Measurements from ENCODE around the gene A1CF. TPM values are rescaled to one million over a fixed set of nuclear protein-coding genes. Genes with fewer than 3 reads are reported as not detected.
"Not testable (repeated sequence)": the region's sequence is repeated elsewhere in the genome, so short reads cannot be mapped to it uniquely, and the experiment has no call there.

Gene A1CF
- polyA plus RNA-seq (ENCODE audit: low read depth in 6 of 6) = under 1 TPM in 1 of 6 donors, not detected in 5; 0.09 TPM

DNA sequence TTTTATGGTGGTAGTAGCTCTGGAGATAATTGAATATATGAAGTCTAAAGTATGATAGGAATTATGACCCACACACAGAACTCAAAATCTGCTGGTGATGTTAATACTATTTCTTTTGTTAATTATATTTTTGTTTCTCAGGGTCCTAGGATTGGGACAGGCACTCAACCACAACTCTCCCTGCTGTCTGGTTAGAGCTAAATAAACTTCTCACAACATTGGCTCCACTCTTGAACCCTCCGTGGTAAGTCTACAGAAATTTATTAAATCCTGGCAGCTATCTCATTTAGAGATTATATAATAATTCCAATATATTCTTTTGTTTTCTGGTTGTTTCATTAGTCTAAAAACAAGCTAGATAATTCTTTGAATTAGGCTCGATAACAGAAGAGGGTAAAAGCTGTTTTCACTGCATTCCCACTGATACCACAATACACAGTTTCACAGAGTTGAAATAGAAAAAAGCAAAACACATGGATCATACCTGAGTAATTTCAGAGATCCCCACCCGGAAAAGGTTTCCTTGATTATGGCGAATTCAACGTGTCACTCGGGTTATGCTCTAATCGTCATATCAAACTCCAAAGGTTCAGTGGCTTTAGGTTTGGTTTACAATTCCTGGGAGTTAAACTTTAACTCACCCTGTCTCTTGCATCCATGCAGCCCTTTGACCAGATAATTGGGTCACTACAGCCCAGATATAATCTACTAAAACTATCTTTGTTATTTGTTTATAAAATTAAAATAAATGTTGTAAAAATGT, at the start of gene A1CF:
Gene A1CF, minus strand, starts transcription at position 531 of the 763 bp plus-strand sequence. CDS start 25,687 bp downstream, outside the sequence.
- Mint-ChIP-seq H3K4me1 (no peaks in the 10 kb centered on the region), H3K36me3 (no peaks in the 10 kb centered on the region), H3K27me3 (peaks cover 11 to 32% (median 23%) of the 10 kb centered on the region in 3 donors), H3K27ac (no peak within 1 kb of the TSS), H3K9me3 (peaks cover 0 to 4% (median 0%) of the 10 kb centered on the region in 7 donors), H3K4me3 (no peak within 1 kb of the TSS)
- no peak for ATAC-seq (ENCODE audit: low read depth in 2 of 2)
- DNase-seq = no peak

DNA sequence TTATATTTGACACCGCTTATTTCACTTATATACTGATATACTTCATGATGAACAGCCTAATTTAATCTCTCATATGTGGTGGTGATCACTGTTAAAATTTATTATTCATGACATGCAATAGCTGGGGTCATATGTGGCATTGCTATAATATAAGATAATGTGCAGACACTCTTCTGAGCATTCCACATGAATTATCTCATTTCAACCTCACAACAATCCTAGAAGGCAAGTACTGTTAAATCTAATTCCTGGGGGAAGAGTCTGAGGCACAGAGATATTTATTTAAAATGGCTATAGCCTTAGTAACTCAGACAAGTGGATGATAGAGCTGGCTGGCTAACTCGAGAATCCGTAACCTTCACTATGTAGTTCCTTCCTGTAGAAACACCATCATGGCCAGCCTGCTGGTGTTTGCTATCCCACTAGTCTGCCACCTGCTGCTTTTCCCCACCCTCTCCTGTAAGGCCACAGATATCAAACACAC, 46.6 kb upstream of the A1CF start:
- no peak overlapping the region for H3K27ac Mint-ChIP-seq
- H3K9me3 Mint-ChIP-seq = no peaks in the 10 kb centered on the region
- H3K4me1 Mint-ChIP-seq = no peaks in the 10 kb centered on the region
- no peak overlapping the region for H3K4me3 Mint-ChIP-seq
- H3K27me3 Mint-ChIP-seq = peaks cover 12 to 15% (median 14%) of the 10 kb centered on the region in 3 donors
- no peaks in the 10 kb centered on the region for H3K36me3 Mint-ChIP-seq
- ATAC-seq (ENCODE audit: low read depth in 2 of 2) = no peak
- no peak for DNase-seq

DNA sequence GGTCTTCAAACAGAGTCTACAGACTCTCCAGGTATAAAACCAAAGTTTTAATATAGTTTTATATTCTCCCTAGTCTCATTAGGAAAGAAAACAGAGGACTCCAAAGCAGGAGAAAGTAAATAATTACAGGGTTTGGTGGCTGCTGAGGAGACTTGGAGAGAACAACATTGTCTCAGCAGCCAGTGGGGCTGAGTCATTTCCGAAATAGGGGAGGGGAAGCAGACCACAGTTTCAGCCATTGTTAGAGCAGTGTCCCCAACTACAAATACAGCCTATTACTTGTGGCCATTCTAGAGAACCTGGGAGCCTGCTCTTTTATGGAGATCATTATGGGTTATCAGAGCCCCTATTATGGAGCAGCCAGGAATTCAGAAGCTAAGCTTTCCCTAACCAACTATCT, 44.2 kb upstream of the A1CF start:
- DNase-seq = no peak
- Mint-ChIP-seq H3K9me3 (peaks cover 0 to 7% (median under 1%) of the 10 kb centered on the region in 7 donors), H3K27me3 (peaks cover 4 to 14% (median 6%) of the 10 kb centered on the region in 3 donors), H3K36me3 (peaks cover 0 to under 1% of the 10 kb centered on the region in 2 donors), H3K27ac (no peak overlapping the region), H3K4me3 (no peak overlapping the region), H3K4me1 (no peaks in the 10 kb centered on the region)
- ATAC-seq (ENCODE audit: low read depth in 2 of 2) = no peak

DNA sequence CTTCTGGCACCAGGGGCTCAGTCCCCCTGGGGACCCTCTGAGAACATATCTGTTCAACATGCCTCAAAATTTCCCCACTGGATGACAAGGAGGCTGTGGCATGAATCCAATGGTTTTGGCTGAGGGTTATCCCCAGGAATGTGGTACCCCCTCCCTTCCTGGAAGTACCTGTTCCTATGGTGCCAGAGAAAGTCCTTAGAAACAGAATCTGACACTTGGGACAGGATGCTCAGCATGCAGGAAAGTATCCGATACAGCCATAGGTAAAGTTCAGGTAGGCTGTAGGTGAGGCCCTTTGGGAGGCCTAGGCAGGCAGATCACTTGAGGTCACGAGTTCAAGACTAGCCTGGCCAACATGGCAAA, 42.7 kb upstream of the A1CF start:
- Mint-ChIP-seq H3K27ac (no peak overlapping the region), H3K4me1 (no peaks in the 10 kb centered on the region), H3K27me3 (peaks cover 3 to 14% (median 6%) of the 10 kb centered on the region in 3 donors), H3K9me3 (peaks cover 7 to 22% (median 14%) of the 10 kb centered on the region in 7 donors), H3K4me3 (no peak overlapping the region), H3K36me3 (peaks cover 5 to 12% of the 10 kb centered on the region in 2 donors)
- DNase-seq (no peak), ATAC-seq (ENCODE audit: low read depth in 2 of 2) (no peak)

GRCh38 chr10:50927522-50928189, 42.2 kb upstream of the A1CF start:
- Mint-ChIP-seq H3K36me3 (peaks cover 5 to 12% of the 10 kb centered on the region in 2 donors), H3K9me3 (peaks cover 9 to 27% (median 15%) of the 10 kb centered on the region in 7 donors), H3K4me3 (no peak overlapping the region), H3K27me3 (peaks cover 3 to 14% (median 6%) of the 10 kb centered on the region in 3 donors), H3K27ac (no peak overlapping the region), H3K4me1 (no peaks in the 10 kb centered on the region)
- DNase-seq = no peak
- ATAC-seq (ENCODE audit: low read depth in 2 of 2) = no peak

GRCh38 chr10:50923471-50923870, 38.0 kb upstream of the A1CF start:
- not testable (repeated sequence) for H3K27ac Mint-ChIP-seq; ATAC-seq (ENCODE audit: low read depth in 2 of 2); H3K4me1 Mint-ChIP-seq; H3K27me3 Mint-ChIP-seq; H3K4me3 Mint-ChIP-seq; DNase-seq
- Mint-ChIP-seq H3K36me3 (peaks cover 5 to 12% of the 10 kb centered on the region in 2 donors), H3K9me3 (peaks cover 13 to 36% (median 20%) of the 10 kb centered on the region in 7 donors)

GRCh38 chr10:50919010-50919409, 33.6 kb upstream of the A1CF start:
- Mint-ChIP-seq H3K4me3 (no peak overlapping the region), H3K36me3 (peaks cover under 1 to 5% of the 10 kb centered on the region in 2 donors), H3K27me3 (peaks cover 0 to 16% (median 9%) of the 10 kb centered on the region in 3 donors), H3K27ac (no peak overlapping the region), H3K4me1 (no peaks in the 10 kb centered on the region), H3K9me3 (peaks cover 4 to 23% (median 16%) of the 10 kb centered on the region in 7 donors)
- ATAC-seq (ENCODE audit: low read depth in 2 of 2) (no peak), DNase-seq (no peak)

- H3K9me3 Mint-ChIP-seq = peaks cover 0 to 20% (median 12%) of the 10 kb centered on the region in 7 donors
- H3K4me1 Mint-ChIP-seq = no peaks in the 10 kb centered on the region
- no peak overlapping the region for H3K27ac Mint-ChIP-seq
- H3K36me3 Mint-ChIP-seq = no peaks in the 10 kb centered on the region
- no peak for ATAC-seq (ENCODE audit: low read depth in 2 of 2)
- no peak for DNase-seq
- H3K4me3 Mint-ChIP-seq = no peak overlapping the region
- peaks cover 0 to 19% (median 12%) of the 10 kb centered on the region in 3 donors for H3K27me3 Mint-ChIP-seq
Measured at GRCh38 chr10:50918529-50918928, 33.1 kb upstream of the A1CF start.

DNA sequence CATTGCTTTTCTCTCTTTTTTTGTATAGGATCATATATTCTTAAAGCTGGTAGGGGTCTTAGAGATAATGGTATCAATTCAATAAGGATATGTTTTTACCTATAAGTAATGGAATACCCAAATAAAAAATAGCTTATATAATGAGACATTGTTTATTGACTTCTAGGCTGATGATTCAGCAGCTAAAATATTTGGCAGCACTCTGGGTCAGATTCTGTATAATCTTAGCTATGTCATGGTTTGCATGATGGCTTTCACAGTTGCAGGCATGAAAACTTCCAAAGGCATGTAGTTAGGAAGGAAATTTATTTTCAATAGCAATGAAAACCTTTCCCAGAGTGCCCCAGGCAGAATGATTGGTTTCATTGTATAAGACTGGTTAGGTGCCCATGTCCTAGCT, 32.1 kb upstream of the A1CF start:
- Mint-ChIP-seq H3K4me1 (no peaks in the 10 kb centered on the region), H3K27me3 (peaks cover 0 to 26% (median 14%) of the 10 kb centered on the region in 3 donors), H3K9me3 (peaks cover 0 to 18% (median 6%) of the 10 kb centered on the region in 7 donors), H3K27ac (no peak overlapping the region), H3K4me3 (no peak overlapping the region), H3K36me3 (no peaks in the 10 kb centered on the region)
- DNase-seq = no peak
- ATAC-seq (ENCODE audit: low read depth in 2 of 2) = no peak

DNA sequence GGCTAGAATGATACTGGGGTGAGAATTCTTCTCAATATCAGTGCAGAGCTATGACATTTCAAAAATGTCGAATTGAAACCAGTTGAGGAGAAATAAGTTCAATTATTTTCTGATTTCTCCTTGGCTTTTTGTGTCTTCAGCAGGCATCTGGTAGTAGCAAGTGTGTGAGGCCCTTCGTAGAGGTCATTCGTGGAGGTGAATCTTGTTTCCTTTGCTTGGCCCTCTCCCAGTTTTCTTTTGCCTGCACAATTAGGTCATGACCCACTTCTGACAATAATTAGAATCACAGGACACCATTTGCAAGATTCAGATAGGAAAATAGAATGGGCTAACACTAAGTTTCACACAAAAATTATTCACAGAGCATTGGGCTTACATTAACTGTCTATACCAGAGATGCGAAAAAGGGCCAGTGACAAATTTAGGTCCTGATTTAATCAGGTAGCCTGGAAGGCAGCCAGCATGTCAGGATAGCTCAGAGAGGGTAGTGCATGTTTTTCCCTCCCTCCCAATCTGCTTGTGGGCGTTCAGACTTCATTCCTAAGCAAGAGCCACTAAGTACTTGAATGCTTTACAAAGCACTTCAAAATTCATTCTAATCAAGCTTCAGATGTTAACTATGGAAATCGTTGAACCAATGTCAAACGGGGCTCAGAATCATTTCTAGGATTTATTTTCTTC, 24.0 kb upstream of the A1CF start:
- no peaks in the 10 kb centered on the region for H3K36me3 Mint-ChIP-seq
- no peak overlapping the region for H3K27ac Mint-ChIP-seq
- H3K9me3 Mint-ChIP-seq = peaks cover 0 to 11% (median 5%) of the 10 kb centered on the region in 7 donors
- no peaks in the 10 kb centered on the region for H3K4me1 Mint-ChIP-seq
- ATAC-seq (ENCODE audit: low read depth in 2 of 2) (no peak), DNase-seq (no peak)
- no peak overlapping the region for H3K4me3 Mint-ChIP-seq
- peaks cover 0 to 10% (median 5%) of the 10 kb centered on the region in 3 donors for H3K27me3 Mint-ChIP-seq

GRCh38 chr10:50908366-50908765, 22.9 kb upstream of the A1CF start:
- Mint-ChIP-seq H3K9me3 (peaks cover 0 to 13% (median 4%) of the 10 kb centered on the region in 7 donors), H3K4me3 (no peak overlapping the region)

DNA sequence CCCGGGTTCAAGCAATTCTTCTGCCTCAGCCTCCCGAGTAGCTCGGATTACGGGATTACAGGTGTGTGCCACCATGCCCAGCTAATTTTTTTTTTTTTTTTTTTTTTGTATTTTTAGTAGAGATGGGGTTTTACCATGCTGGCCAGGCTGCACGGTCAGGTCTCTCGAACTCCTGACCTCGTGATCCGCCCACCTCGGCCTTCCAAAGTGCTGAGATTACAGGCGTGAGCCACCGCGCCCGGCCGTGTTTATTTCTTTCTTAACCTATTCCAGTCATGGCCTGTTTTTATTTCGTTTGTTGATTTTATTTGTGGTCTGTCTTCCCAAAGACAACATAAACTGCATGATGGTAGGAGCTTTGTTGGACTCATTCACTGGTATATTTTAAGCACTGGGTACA, 20.4 kb upstream of the A1CF start:
- not testable (repeated sequence) for ATAC-seq (ENCODE audit: low read depth in 2 of 2); H3K9me3 Mint-ChIP-seq

More at GRCh38 chr10:50908366-50908765, 22.9 kb upstream of the A1CF start:
- Mint-ChIP-seq H3K4me1 (no peaks in the 10 kb centered on the region), H3K36me3 (no peaks in the 10 kb centered on the region), H3K27ac (no peak overlapping the region), H3K27me3 (peaks cover 0 to 6% (median 0%) of the 10 kb centered on the region in 3 donors)
- ATAC-seq (ENCODE audit: low read depth in 2 of 2) (no peak), DNase-seq (no peak)

DNA sequence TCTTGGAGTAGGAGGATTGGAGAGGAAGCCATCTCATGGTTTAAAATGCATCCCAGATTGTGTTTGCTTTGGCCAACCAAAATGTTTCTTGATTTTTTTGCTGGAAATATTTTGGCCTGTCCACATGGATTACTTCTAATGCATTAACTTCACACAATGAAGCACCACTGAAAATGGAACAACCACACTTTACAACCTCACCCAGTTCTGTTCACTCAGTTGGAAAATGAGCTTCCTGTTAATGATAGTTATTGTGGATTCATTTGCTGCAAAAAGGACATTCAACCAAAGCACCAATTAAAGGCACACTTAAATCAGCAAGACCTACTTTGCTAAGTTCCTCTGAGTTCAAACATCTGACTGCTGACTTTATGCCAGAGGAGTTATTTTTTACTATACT, 11.3 kb upstream of the A1CF start:
- DNase-seq = no peak
- H3K9me3 Mint-ChIP-seq = no peaks in the 10 kb centered on the region
- H3K4me1 Mint-ChIP-seq = no peaks in the 10 kb centered on the region
- no peak overlapping the region for H3K4me3 Mint-ChIP-seq
- H3K36me3 Mint-ChIP-seq = no peaks in the 10 kb centered on the region
- H3K27ac Mint-ChIP-seq = no peak overlapping the region
- ATAC-seq (ENCODE audit: low read depth in 2 of 2) = no peak
- H3K27me3 Mint-ChIP-seq = peaks cover 5 to 13% (median 6%) of the 10 kb centered on the region in 3 donors

More for the DNA sequence above, 20.4 kb upstream of the A1CF start:
- H3K4me1 Mint-ChIP-seq, H3K36me3 Mint-ChIP-seq, H3K27me3 Mint-ChIP-seq, H3K27ac Mint-ChIP-seq, DNase-seq, H3K4me3 Mint-ChIP-seq: not testable (repeated sequence)
